ENCODE data around the gene PHLDB2.

GRCh38 chr3:111820651-111821050 is 38.4 kb upstream of the PHLDB2 start:
- no peak for TF ChIP-seq ZNF274 (IDR thresholded peaks at IDR 0.05; ENCODE audit: low read depth, low read length)
- TF ChIP-seq SUZ12 (IDR thresholded peaks at IDR 0.05; ENCODE audit: extremely low read depth, insufficient read depth, insufficient read length), result no peak
- TF ChIP-seq YY1 (IDR thresholded peaks at IDR 0.05; ENCODE audit: insufficient read depth, insufficient read length), result no peak
